ENCODE results near the gene PDXK.

The PDXK gene

GRCh38 chr21:43735236-43736091 lies 16.5 kb downstream of the PDXK start:
- no peaks in the 10 kb centered on the region for H3K27me3 ChIP-seq (ENCODE audit: insufficient read depth, low read length)
- H3K4me1 ChIP-seq (ENCODE audit: insufficient read depth, low read length), result no peaks in the 10 kb centered on the region
- no peak overlapping the region for H2AFZ ChIP-seq (ENCODE audit: low read depth, low read length)
- H3K4me3 ChIP-seq (ENCODE audit: low read length), result no peak overlapping the region
- no peaks in the 10 kb centered on the region for H3K36me3 ChIP-seq (ENCODE audit: insufficient read depth, low read length)
- no peaks in the 10 kb centered on the region for H3K9me3 ChIP-seq (ENCODE audit: low read length)

GRCh38 chr21:43736224-43736883 lies 17.4 kb downstream of the PDXK start:
- Histone ChIP-seq H3K36me3 (ENCODE audit: insufficient read depth, low read length) (no peaks in the 10 kb centered on the region), H3K9me3 (ENCODE audit: low read length) (no peaks in the 10 kb centered on the region), H3K27me3 (ENCODE audit: insufficient read depth, low read length) (no peaks in the 10 kb centered on the region), H2AFZ (ENCODE audit: low read depth, low read length) (no peak overlapping the region), H3K4me3 (ENCODE audit: low read length) (no peak overlapping the region), H3K4me1 (ENCODE audit: insufficient read depth, low read length) (no peaks in the 10 kb centered on the region)

- no peaks in the 10 kb centered on the region for H3K4me1 ChIP-seq (ENCODE audit: insufficient read depth, low read length)
- H2AFZ ChIP-seq (ENCODE audit: low read depth, low read length), result no peak overlapping the region
- H3K27me3 ChIP-seq (ENCODE audit: insufficient read depth, low read length), result no peaks in the 10 kb centered on the region
- H3K4me3 ChIP-seq (ENCODE audit: low read length), result no peak overlapping the region
- H3K36me3 ChIP-seq (ENCODE audit: insufficient read depth, low read length), result no peaks in the 10 kb centered on the region
- no peaks in the 10 kb centered on the region for H3K9me3 ChIP-seq (ENCODE audit: low read length)
Observed at GRCh38 chr21:43737158-43737950, 18.4 kb downstream of the PDXK start.

GRCh38 chr21:43739621-43740435 lies 20.9 kb downstream of the PDXK start:
- no peaks in the 10 kb centered on the region for H3K27me3 ChIP-seq (ENCODE audit: insufficient read depth, low read length)
- H3K4me3 ChIP-seq (ENCODE audit: low read length), result no peak overlapping the region
- H2AFZ ChIP-seq (ENCODE audit: low read depth, low read length), result no peak overlapping the region
- H3K4me1 ChIP-seq (ENCODE audit: insufficient read depth, low read length), result no peaks in the 10 kb centered on the region
- no peaks in the 10 kb centered on the region for H3K9me3 ChIP-seq (ENCODE audit: low read length)
- H3K36me3 ChIP-seq (ENCODE audit: insufficient read depth, low read length), result peaks cover 5% of the 10 kb centered on the region

- H3K36me3 ChIP-seq (ENCODE audit: insufficient read depth, low read length), result peaks cover 8% of the 10 kb centered on the region
- H3K27me3 ChIP-seq (ENCODE audit: insufficient read depth, low read length), result no peaks in the 10 kb centered on the region
- H3K9me3 ChIP-seq (ENCODE audit: low read length), result no peaks in the 10 kb centered on the region
- no peaks in the 10 kb centered on the region for H3K4me1 ChIP-seq (ENCODE audit: insufficient read depth, low read length)
- no peak overlapping the region for H3K4me3 ChIP-seq (ENCODE audit: low read length)
- no peak overlapping the region for H2AFZ ChIP-seq (ENCODE audit: low read depth, low read length)
Observed at GRCh38 chr21:43740497-43741156, 21.7 kb downstream of the PDXK start.

GRCh38 chr21:43741423-43742096 lies 22.6 kb downstream of the PDXK start:
- H2AFZ ChIP-seq (ENCODE audit: low read depth, low read length), result no peak overlapping the region
- no peaks in the 10 kb centered on the region for H3K4me1 ChIP-seq (ENCODE audit: insufficient read depth, low read length)
- no peaks in the 10 kb centered on the region for H3K27me3 ChIP-seq (ENCODE audit: insufficient read depth, low read length)
- H3K9me3 ChIP-seq (ENCODE audit: low read length), result no peaks in the 10 kb centered on the region
- H3K4me3 ChIP-seq (ENCODE audit: low read length), result no peak overlapping the region
- H3K36me3 ChIP-seq (ENCODE audit: insufficient read depth, low read length), result peaks cover 14% of the 10 kb centered on the region

GRCh38 chr21:43743947-43744346 lies 25.0 kb downstream of the PDXK start:
- no peaks in the 10 kb centered on the region for H3K27me3 ChIP-seq (ENCODE audit: insufficient read depth, low read length)
- H2AFZ ChIP-seq (ENCODE audit: low read depth, low read length), result no peak overlapping the region
- no peak overlapping the region for H3K4me3 ChIP-seq (ENCODE audit: low read length)
- H3K36me3 ChIP-seq (ENCODE audit: insufficient read depth, low read length), result peaks cover 31% of the 10 kb centered on the region
- no peaks in the 10 kb centered on the region for H3K4me1 ChIP-seq (ENCODE audit: insufficient read depth, low read length)
- H3K9me3 ChIP-seq (ENCODE audit: low read length), result no peaks in the 10 kb centered on the region

- Histone ChIP-seq H3K9me3 (ENCODE audit: low read length) (no peaks in the 10 kb centered on the region), H3K27me3 (ENCODE audit: insufficient read depth, low read length) (no peaks in the 10 kb centered on the region), H2AFZ (ENCODE audit: low read depth, low read length) (no peak overlapping the region), H3K4me3 (ENCODE audit: low read length) (no peak overlapping the region), H3K4me1 (ENCODE audit: insufficient read depth, low read length) (no peaks in the 10 kb centered on the region), H3K36me3 (ENCODE audit: insufficient read depth, low read length) (peaks cover 31% of the 10 kb centered on the region)
Observed at GRCh38 chr21:43744725-43745124, 25.8 kb downstream of the PDXK start.

GRCh38 chr21:43745772-43746517 lies 27.0 kb downstream of the PDXK start:
- no peaks in the 10 kb centered on the region for H3K27me3 ChIP-seq (ENCODE audit: insufficient read depth, low read length)
- H3K4me1 ChIP-seq (ENCODE audit: insufficient read depth, low read length), result no peaks in the 10 kb centered on the region
- H2AFZ ChIP-seq (ENCODE audit: low read depth, low read length), result no peak overlapping the region
- peaks cover 35% of the 10 kb centered on the region for H3K36me3 ChIP-seq (ENCODE audit: insufficient read depth, low read length)
- H3K9me3 ChIP-seq (ENCODE audit: low read length), result no peaks in the 10 kb centered on the region
- no peak overlapping the region for H3K4me3 ChIP-seq (ENCODE audit: low read length)

- Histone ChIP-seq H3K27me3 (ENCODE audit: insufficient read depth, low read length) (no peaks in the 10 kb centered on the region), H3K4me3 (ENCODE audit: low read length) (no peak overlapping the region), H2AFZ (ENCODE audit: low read depth, low read length) (no peak overlapping the region), H3K4me1 (ENCODE audit: insufficient read depth, low read length) (no peaks in the 10 kb centered on the region), H3K9me3 (ENCODE audit: low read length) (no peaks in the 10 kb centered on the region), H3K36me3 (ENCODE audit: insufficient read depth, low read length) (peaks cover 45% of the 10 kb centered on the region)
Observed at GRCh38 chr21:43748622-43749021, 29.7 kb downstream of the PDXK start.

GRCh38 chr21:43749651-43750262 lies 30.8 kb downstream of the PDXK start:
- no peak overlapping the region for H2AFZ ChIP-seq (ENCODE audit: low read depth, low read length)
- H3K4me3 ChIP-seq (ENCODE audit: low read length), result no peak overlapping the region
- H3K36me3 ChIP-seq (ENCODE audit: insufficient read depth, low read length), result peaks cover 52% of the 10 kb centered on the region
- no peaks in the 10 kb centered on the region for H3K4me1 ChIP-seq (ENCODE audit: insufficient read depth, low read length)
- H3K27me3 ChIP-seq (ENCODE audit: insufficient read depth, low read length), result no peaks in the 10 kb centered on the region
- no peaks in the 10 kb centered on the region for H3K9me3 ChIP-seq (ENCODE audit: low read length)
